Measurements from ENCODE around the gene BMERB1. TPM values are rescaled to one million over a fixed set of nuclear protein-coding genes. Genes with fewer than 3 reads are reported as not detected.
A peak's percentile ranks its signal among the peaks of the same experiment; 100 is the strongest.

The BMERB1 gene
- total RNA-seq, 1 donor from 2014 or later: 20.1 TPM

- Mint-ChIP-seq H3K27ac (ENCODE audit: unreplicated experiment) (no peak overlapping the region), H3K9me3 (ENCODE audit: unreplicated experiment) (no peaks in the 10 kb centered on the region), H3K27me3 (ENCODE audit: low read depth, unreplicated experiment) (no peaks in the 10 kb centered on the region), H3K4me1 (ENCODE audit: low read depth, unreplicated experiment) (peaks cover 14% of the 10 kb centered on the region), H3K4me3 (ENCODE audit: unreplicated experiment) (no peak overlapping the region), H3K36me3 (ENCODE audit: low read depth, unreplicated experiment) (no peaks in the 10 kb centered on the region)
- Histone ChIP-seq H3K79me2 (ENCODE audit: insufficient read depth, low read length) (peaks cover 31% of the 10 kb centered on the region), H3K9me3 (ENCODE audit: insufficient read depth, low read depth, low read length) (no peaks in the 10 kb centered on the region), H4K20me1 (ENCODE audit: insufficient read depth, low read length) (peaks cover 53% of the 10 kb centered on the region), H3K27ac (ENCODE audit: low read depth, low read length) (no peak overlapping the region), H3K4me1 (ENCODE audit: insufficient read depth, low read length) (peaks cover 7% of the 10 kb centered on the region), H2AFZ (ENCODE audit: low read depth, low read length) (no peak overlapping the region), H3K27me3 (ENCODE audit: insufficient read depth, low read length) (no peaks in the 10 kb centered on the region), H3K9ac (ENCODE audit: low read length) (no peak overlapping the region), H3K4me3 (ENCODE audit: insufficient read depth, low read depth, low read length) (no peak overlapping the region), H3K36me3 (ENCODE audit: insufficient read depth, low read length) (no peaks in the 10 kb centered on the region), H3K4me2 (ENCODE audit: low read length) (no peak overlapping the region)
- FAIRE-seq (no peak), DNase-seq (ENCODE audit: low read depth) (peak; percentile 20)
- TF ChIP-seq, protein P1, sequence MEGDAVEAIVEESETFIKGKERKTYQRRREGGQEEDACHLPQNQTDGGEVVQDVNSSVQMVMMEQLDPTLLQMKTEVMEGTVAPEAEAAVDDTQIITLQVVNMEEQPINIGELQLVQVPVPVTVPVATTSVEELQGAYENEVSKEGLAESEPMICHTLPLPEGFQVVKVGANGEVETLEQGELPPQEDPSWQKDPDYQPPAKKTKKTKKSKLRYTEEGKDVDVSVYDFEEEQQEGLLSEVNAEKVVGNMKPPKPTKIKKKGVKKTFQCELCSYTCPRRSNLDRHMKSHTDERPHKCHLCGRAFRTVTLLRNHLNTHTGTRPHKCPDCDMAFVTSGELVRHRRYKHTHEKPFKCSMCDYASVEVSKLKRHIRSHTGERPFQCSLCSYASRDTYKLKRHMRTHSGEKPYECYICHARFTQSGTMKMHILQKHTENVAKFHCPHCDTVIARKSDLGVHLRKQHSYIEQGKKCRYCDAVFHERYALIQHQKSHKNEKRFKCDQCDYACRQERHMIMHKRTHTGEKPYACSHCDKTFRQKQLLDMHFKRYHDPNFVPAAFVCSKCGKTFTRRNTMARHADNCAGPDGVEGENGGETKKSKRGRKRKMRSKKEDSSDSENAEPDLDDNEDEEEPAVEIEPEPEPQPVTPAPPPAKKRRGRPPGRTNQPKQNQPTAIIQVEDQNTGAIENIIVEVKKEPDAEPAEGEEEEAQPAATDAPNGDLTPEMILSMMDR (IDR thresholded peaks at IDR 0.05; ENCODE audit: insufficient read depth, low read depth, low read length): no peak
- TF ChIP-seq EZH2 (IDR thresholded peaks at IDR 0.05; ENCODE audit: insufficient read depth, low read length): no peak
Observed at GRCh38 chr16:15459791-15460190, 25.4 kb downstream of the BMERB1 start.

- no peak overlapping the region for H3K4me3 Mint-ChIP-seq (ENCODE audit: unreplicated experiment)
- H3K27me3 ChIP-seq (ENCODE audit: insufficient read depth, low read length): no peaks in the 10 kb centered on the region
- no peak overlapping the region for H3K4me2 ChIP-seq (ENCODE audit: low read length)
- peaks cover 14% of the 10 kb centered on the region for H3K4me1 Mint-ChIP-seq (ENCODE audit: low read depth, unreplicated experiment)
- H2AFZ ChIP-seq (ENCODE audit: low read depth, low read length): no peak overlapping the region
- H3K9ac ChIP-seq (ENCODE audit: low read length): no peak overlapping the region
- no peak for TF ChIP-seq EZH2 (IDR thresholded peaks at IDR 0.05; ENCODE audit: insufficient read depth, low read length)
- TF ChIP-seq, protein P1 (IDR thresholded peaks at IDR 0.05; ENCODE audit: insufficient read depth, low read depth, low read length): no peak
- no peaks in the 10 kb centered on the region for H3K36me3 Mint-ChIP-seq (ENCODE audit: low read depth, unreplicated experiment)
- H3K4me1 ChIP-seq (ENCODE audit: insufficient read depth, low read length): peaks cover 7% of the 10 kb centered on the region
- H3K27me3 Mint-ChIP-seq (ENCODE audit: low read depth, unreplicated experiment): no peaks in the 10 kb centered on the region
- no peak overlapping the region for H3K4me3 ChIP-seq (ENCODE audit: insufficient read depth, low read depth, low read length)
- DNase-seq (ENCODE audit: low read depth) (no peak), FAIRE-seq (no peak)
- no peaks in the 10 kb centered on the region for H3K36me3 ChIP-seq (ENCODE audit: insufficient read depth, low read length)
- no peak overlapping the region for H3K27ac ChIP-seq (ENCODE audit: low read depth, low read length)
- no peaks in the 10 kb centered on the region for H3K9me3 ChIP-seq (ENCODE audit: insufficient read depth, low read depth, low read length)
- peaks cover 54% of the 10 kb centered on the region for H4K20me1 ChIP-seq (ENCODE audit: insufficient read depth, low read length)
- H3K27ac Mint-ChIP-seq (ENCODE audit: unreplicated experiment): no peak overlapping the region
- peaks cover 35% of the 10 kb centered on the region for H3K79me2 ChIP-seq (ENCODE audit: insufficient read depth, low read length)
- H3K9me3 Mint-ChIP-seq (ENCODE audit: unreplicated experiment): no peaks in the 10 kb centered on the region
Observed at GRCh38 chr16:15460601-15461000, 26.2 kb downstream of the BMERB1 start.

DNA sequence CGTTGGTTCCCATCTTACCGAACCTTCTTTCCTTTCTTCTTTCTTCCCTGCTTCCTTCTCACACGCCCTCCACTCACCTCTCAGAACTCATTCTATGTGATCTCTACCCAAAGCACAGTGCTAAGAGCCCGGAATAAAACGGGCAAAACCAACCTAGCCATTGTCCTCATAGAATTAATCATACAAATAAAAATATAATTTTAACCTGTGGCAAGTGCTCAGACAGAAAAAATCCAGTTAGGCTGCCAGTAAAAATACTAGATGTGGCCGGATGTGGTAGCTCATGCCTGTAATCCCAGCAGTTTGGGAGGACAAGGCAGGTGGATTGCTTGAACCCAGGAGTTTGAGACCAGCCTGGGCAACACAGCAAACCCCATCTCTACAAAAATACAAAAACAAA is 27.0 kb downstream of the BMERB1 start:
- no peaks in the 10 kb centered on the region for H3K9me3 Mint-ChIP-seq (ENCODE audit: unreplicated experiment)
- Histone ChIP-seq H3K4me1 (ENCODE audit: insufficient read depth, low read length) (peaks cover 7% of the 10 kb centered on the region), H3K9me3 (ENCODE audit: insufficient read depth, low read depth, low read length) (no peaks in the 10 kb centered on the region), H3K4me3 (ENCODE audit: insufficient read depth, low read depth, low read length) (no peak overlapping the region), H3K9ac (ENCODE audit: low read length) (no peak overlapping the region), H2AFZ (ENCODE audit: low read depth, low read length) (no peak overlapping the region), H3K36me3 (ENCODE audit: insufficient read depth, low read length) (no peaks in the 10 kb centered on the region), H3K27me3 (ENCODE audit: insufficient read depth, low read length) (no peaks in the 10 kb centered on the region), H3K4me2 (ENCODE audit: low read length) (peak overlapping the region; percentile 59), H3K27ac (ENCODE audit: low read depth, low read length) (no peak overlapping the region), H4K20me1 (ENCODE audit: insufficient read depth, low read length) (peaks cover 59% of the 10 kb centered on the region), H3K79me2 (ENCODE audit: insufficient read depth, low read length) (peaks cover 38% of the 10 kb centered on the region)
- DNase-seq (ENCODE audit: low read depth): peak; percentile 60
- H3K4me3 Mint-ChIP-seq (ENCODE audit: unreplicated experiment): no peak overlapping the region
- peaks cover 14% of the 10 kb centered on the region for H3K4me1 Mint-ChIP-seq (ENCODE audit: low read depth, unreplicated experiment)
- TF ChIP-seq, protein P1 (IDR thresholded peaks at IDR 0.05; ENCODE audit: insufficient read depth, low read depth, low read length): no peak
- TF ChIP-seq EZH2 (IDR thresholded peaks at IDR 0.05; ENCODE audit: insufficient read depth, low read length): no peak
- H3K27me3 Mint-ChIP-seq (ENCODE audit: low read depth, unreplicated experiment): no peaks in the 10 kb centered on the region
- H3K27ac Mint-ChIP-seq (ENCODE audit: unreplicated experiment): no peak overlapping the region
- FAIRE-seq: no peak
- H3K36me3 Mint-ChIP-seq (ENCODE audit: low read depth, unreplicated experiment): no peaks in the 10 kb centered on the region

Measured in astrocyte (in vitro differentiated cells and primary cell).